ENCODE data around the gene NFIA.

NFIA gene

DNA sequence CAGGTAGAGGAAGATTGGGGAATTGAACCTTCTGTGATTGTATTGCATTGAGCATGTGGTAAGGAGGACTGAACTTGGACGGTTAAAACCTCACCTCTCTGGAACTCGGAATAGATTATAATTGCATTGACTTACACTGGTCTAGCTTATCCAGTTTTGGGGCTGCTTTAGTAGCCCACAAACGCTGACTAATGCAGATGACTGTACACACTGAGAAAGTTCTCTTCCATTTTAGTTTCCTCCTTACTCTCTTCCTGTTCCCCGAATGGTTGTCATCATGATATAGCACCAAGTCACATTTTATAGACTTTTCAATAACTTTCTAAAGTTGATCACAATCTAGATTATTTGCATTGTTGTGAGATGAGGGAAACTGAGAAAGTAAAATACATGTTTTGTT, 78.2 kb downstream of the NFIA start:
- DNase-seq = no peak

DNA sequence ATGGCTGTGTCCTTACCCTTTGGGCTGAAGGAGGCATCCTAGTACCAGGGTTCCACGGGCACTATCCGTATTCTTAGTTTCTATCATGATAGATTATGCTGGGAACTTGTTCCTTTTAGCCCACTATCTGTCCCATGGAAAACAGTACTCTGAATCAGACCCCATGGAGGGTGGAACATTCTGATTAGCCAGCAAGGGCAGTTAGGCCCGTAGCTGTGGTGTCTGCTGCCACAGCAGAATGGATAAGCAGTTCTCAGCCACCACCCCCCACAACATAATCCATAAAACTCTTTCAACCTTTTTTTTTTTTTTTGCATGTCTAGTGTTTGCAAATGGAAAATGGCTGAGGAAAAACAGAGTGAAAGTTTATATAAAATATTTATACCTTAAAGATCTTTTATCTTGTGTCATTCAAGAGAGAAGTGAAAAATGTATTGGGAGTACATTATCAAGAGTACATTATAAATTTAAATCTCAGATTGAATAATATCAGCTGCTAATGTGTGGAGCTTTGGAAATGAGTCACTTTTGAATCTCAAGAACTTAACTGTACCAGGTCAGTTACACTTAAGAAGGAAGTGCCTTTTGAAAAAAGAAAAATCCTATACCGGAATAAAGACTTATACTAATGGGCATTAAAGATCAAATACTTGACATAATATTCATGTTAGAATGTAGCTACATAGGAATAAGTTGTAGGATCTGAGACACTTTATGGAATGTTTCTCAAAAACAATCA, 80.3 kb downstream of the NFIA start:
- no peak for DNase-seq

DNA sequence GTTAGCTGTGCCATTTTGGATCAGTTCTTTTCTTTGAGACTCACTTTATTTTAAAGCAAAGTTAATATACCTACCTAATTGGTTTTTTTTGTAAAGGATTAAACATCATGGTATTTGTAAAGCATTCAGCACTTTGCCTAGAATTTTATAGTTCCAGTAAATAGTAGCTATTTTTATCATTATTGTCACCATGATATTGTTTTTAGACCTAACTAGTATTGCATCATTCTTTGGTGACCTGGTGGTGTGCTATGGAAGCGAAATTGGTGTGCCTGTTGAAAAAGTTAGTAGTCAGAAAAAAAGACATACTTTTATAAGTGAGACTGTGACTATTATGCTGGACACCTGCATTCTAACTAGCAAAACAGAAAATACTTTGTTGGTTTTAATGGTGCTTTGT, 81.0 kb downstream of the NFIA start:
- DNase-seq = no peak

DNA sequence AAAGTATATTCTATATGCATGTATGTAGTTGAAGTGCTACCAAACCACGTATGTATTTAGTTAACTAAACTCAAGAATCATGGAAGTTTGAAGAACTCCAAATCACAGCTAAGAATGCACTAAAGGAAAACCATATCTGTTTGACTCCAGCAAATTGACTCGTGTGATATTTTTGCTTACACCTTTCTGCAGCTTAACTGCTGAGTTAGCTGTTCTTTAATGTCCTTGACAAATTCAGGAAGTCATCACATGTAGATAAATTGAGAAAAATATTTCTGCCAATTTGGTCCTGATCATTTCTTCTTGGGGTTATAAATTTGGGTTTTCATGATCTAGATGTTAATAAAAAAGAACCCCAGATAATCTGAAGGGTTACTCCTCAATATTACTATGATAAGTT, 83.0 kb downstream of the NFIA start:
- DNase-seq = no peak

DNA sequence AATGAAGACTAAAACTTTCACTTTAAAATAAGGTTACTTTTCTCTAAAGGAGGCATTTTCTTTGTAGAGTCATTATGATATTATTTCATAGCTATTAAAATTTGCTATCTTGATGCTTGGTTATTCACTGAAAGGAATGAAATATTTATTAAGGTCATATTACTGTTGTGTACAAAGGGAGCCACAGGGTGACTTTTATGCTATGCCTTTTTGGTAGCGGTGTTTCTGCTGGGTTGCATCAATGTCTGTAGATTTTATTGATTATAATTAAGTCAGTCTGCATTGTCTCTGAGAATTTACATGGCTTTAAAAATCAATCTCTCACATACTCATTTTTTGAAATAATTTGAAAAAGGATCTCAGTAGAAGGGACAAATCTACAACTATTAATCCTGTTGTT, 84.9 kb downstream of the NFIA start:
- DNase-seq = no peak

DNA sequence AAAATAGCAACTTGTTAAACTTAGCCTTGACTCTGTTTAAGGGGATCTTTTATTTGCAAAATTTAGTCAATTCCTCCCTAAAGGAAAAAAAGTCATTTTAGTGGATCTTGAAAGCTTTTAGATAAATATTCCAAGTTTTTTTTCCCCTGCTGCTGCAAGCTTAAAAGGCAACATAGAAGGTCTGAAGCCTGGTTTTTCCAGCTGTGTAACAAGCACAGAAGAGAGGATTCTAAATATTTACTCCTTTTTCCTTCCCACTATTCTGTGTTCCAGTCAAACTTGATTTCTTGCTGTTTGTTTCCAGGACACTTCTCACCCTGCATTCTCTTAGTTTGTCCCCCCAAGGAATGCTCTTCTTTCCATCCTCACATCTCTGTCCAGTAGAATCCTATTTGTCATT, 86.7 kb downstream of the NFIA start:
- no peak for DNase-seq

DNA sequence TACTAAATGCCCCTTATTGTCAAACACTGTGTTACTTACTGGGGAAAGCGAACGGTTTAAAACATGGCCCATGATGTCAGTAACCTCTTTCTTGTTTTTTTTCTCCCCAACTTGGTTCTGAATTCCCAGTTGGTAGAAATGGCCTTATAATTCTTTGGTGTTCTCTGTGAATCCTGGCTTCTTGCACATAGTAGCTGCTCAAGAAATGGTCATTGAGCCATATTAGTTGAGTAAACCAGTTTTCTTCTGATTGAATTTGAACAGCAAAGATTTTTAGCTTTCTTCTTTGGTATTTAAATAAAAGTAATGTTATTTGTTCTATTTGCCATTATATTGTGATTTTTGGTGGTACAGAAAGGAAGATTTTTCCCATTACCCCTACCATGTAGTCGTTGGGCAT, 87.3 kb downstream of the NFIA start:
- no peak for DNase-seq

DNA sequence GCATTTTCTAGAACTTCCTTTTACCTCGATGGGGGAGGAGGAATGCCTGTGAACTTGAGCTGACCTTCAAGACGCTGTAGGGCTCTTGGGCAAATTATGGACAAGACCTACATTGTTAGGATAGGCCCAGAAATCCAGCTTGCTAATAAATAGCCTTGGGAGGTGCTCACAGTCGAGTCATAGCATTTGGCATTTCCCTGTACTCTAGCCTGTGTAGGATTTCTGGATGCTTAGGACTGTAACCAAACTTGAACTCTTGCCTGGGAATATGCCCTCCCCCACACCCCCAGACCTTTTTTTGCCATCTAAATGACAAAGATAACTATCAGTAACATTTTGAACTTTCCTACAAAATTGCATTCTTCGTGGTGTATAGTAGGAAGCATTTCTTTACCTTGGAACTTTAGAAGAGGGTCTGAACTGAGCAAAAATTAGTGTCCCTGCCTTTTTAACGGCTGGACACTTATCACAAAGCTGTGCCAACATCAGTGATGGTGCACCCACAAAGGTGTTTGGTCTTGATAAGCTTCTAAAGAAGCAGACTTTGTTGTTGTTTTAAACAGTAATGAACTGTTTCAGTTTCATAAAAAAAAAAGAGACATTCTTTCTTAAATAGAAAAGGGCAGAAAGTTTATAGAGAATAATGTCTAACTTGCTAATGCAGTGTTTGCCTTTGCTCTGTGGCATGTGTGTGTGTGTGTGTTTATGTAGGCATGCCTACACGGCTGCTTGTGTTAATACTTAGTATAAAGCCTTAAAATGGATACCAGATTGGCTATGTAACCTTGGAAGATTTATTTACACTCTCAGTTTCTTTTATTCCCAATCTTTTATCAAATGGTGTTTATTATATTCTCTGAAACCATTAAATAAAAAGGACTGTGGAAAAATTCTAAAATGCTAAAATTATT, 88.2 kb downstream of the NFIA start:
- DNase-seq = no peak

DNA sequence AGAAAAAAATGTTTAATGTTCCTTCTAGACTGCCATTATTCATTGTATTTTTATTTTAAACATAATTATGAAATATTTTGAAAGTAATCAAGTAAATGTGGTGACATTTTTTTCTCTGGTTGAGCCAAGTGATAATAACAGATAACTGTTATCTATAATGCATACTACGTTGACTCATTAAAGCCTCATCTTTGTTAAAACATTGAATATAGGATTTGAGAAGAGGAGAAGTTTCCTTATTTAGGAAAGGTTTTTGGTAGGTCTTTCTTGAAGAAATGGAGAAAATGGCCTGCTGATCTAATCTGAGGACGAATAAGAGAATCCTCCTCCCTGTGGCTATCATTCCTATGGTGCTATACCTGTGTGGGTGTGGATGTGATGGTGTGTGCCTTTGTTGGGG, 89.0 kb downstream of the NFIA start:
- DNase-seq = no peak

DNA sequence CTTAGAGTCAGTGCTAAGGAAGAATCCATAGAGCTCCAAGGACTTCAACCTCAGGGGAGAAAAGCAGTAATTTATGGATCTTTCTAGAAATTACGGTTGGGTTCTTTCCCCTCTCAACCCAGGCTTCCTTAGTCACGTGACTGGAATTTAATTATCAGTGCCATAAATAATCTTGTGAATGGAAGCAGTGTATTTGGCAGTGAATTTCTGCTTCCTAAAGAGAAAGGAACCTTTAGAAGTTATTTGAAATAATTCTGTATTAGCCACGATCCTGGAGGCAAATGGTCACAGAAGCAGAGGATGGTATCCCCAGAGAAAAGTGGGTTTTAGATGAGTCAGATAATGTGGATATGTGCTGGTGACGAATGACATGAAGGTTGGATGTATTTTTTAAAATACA, 89.6 kb downstream of the NFIA start:
- no peak for DNase-seq

DNA sequence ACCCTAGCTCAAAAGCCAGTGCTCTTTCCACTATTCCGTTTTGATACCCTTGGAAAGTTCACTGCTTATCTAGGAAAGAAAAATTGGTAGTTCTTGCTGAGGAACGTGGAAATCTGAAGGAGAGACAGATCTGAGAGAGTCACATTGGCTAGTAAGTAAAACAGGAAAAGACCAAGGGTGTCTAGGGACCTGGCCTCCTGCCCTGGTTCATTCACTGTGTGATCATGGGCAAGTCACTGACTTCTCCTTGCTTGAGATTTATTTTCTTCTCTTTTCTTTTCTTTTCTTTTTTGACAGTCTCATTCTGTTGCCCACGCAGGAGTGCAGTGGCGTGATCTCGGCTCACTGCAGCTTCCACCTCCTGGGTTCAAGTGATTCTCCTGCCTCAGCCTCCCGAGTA, 90.8 kb downstream of the NFIA start:
- no peak for DNase-seq

DNA sequence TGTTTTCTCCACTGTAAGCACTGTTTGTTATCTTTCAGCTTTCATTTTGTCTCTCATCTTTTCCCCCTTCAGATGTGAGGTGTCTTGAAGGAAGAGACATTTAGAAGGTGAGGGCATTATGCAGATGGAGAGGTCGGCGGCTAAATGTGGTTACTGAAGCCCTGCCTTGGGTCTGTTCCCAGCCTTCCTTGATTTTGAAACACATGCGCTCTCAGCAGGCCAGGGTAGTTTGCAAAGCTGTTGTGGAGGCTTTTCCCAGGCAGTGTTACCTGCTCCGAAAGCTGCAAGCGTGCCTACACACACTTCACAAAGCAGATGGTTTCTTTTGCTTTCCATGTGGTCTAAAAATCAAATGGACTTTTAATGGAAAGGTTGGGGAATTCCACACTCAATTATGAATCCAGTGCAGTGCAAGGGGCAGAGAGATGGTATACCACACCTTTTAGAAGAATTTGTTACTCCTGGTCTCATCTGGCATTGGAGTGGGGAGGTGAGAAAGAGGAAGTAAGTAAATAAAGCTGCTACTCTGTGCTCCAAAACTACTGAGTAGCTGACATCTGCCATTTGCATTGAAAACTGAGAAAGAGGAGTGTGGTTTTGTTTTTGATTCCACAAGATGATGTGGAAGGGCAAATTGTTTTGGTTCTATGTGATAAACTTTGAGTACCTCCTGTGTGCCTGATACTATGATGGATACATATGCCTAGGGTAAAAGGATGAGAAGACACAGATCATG, 91.9 kb downstream of the NFIA start:
- no peak for DNase-seq

DNA sequence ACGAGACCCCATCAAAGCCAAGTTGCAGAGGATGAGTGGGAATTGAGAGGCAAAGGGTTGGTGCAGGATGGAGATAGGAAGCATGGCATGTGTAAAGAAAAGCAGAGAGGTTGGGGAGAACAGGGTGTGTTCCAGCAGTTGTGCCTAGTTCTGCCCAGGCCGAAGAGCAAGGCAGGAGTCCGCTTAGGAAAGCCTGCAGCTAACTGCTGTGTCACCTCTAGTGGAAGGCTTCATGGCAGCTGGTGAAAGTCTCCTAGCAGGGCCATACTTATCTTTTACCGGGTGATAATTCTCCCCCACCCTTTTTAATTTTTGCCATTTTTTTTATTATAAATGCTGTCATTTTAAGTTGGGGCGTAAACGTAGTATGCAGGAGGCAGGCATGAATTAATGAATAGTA, 93.6 kb downstream of the NFIA start:
- DNase-seq = no peak

DNA sequence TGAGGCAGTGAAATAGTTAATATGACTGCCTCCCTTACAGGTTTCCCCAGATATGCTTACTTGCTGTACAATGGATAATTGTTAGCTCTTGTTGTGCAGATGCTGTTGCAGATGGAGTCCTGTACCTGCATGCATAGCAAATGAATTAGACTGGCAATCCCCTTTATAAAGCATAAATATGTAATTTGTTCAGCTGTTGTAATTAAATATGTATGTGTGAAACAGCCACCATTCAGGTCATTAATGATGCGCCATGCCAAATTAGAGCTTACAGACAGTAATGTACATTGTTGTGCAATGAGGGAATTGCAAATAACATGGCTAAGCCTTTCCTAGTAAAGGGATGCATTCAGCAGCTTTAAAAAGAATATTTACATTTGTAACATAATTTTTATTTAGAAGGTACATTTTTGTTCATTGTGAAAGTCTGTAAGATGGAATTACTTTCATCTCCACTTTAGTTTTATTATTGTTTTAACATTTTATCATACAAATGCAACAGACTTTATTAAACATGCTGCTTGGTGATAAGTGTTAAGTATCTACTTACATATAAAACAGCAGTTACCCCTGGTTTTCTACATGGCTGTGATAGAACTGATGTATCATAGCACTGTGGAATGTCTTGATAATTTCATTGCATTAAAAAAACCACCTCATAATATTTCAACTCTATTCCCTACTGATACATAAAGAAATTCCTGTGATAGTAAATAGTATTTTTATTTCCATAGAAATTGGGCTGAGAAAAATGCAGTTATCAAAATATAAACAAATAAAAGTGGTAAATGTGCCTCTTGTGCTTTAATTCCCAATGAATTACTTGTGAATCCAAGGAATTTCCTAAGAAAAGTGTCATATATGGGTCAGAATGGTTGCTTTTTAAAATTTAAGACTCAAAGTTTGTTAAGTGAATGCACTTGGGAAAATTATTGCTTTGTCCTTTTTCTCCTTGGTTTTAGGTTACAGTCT, 99.0 kb downstream of the NFIA start:
- DNase-seq = no peak

DNA sequence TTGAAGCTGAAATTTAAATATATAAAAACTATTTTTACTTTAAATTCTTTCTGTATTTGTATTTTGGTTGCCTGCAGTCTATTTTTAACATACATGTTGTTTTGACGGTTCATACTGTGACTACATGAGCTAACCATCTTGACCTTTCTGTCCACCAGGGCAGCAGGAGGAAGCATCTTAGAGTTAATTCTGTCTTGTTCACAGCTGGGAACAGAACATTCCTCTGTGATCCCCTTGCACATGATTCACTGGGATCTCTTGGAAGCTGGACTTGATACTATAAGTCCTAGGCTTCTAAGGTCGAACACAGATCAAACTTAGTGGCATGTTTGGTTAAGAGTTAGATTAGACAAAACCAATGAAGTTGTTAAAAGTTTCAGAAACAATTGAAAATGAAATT, 99.7 kb downstream of the NFIA start:
- no peak for DNase-seq

DNA sequence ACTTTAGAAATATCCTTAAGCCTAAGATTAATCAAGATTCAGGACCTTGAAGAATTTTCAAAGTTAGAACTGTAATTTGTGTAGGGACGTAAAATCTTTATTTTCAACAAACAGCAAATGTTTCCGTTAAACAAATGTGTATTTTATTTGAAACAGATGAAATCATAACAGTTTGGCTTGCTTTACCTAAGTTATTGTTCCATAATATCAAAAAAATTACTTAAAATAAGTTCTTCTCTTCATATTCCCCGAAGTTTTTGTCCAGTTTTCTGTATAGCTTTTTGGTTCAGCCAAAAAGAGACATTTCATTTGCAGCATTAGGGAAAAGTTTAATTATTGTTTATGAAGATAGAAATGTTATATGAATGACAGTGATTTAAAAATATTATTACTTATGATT, 100.1 kb downstream of the NFIA start:
- DNase-seq = no peak

DNA sequence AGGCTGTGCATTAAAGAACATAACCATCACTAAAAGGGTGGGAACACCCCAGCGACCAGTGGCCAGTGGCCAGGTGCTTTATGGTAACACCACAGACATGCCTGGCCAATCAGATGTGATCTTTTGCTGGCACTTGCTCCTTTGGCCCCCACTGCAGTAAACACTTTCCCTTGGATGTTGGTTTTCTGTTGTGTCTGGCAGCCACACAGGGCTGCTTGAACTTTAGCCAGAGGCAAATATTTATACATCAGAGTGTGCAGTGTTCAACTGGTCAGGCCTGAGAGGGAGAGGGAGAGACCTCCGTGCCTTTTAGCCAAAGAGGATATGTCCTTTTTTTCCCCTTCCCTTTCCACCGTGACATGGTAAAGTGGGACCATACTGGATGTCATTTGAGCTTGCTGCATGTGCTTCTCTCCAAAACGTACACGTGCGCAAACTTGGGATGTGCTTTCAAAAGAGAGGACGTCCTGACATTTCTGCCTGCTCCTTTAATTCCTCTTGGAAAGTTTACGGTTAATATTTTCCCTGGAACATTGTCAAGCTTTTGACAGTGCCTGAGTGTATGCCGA, 101.2 kb downstream of the NFIA start:
- no peak for DNase-seq

DNA sequence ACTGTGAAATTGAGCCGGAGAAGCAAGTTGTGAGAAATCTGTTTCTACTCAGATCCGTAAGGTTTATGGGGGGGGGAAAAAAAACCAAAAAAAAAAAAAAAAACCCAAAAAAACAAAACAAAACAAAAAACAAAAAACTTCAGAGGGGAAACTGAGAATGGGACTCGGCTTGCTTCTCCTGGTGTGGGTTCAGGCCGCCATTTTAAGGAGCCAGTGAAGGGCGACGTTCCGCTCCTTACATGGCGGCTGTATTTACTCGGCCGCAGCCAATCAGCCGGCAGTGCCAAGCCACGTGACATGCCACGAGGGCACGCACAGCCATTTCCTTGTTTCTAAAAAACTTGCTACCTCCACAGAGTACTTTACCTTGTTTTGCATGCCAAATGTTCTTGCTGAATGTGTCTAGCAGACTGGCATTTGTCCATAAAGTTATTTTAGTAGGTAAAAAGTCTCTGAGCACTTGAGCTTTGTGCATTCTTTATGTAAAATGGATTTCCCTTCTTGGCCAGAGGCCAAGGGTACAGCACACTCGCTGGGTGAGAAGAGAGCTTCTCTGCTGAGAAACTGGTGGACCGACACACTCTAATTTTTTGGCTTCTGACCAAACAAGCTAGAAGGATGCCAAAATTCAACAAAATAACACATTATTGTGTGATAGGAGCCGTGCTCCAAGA, 101.8 kb downstream of the NFIA start:
- DNase-seq = no peak

DNA sequence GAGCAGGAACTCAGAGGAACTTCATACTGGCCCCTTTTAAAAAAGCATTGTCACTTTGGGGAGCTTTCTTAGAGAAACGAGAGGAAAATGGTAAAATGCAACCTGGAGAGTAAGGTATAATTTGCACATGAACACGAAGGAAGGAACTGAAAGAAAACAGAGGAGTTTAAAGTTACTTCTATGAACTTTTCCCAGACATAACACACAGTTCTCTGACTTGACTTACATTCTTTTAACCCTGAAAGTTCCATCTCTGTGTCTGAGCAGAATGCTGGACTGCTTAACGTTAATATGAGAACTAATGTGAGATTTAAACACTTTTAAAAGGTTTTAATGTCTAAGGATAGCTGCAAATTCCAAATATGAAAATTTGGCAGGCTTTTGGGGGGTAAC, 102.3 kb downstream of the NFIA start:
- no peak for DNase-seq

DNA sequence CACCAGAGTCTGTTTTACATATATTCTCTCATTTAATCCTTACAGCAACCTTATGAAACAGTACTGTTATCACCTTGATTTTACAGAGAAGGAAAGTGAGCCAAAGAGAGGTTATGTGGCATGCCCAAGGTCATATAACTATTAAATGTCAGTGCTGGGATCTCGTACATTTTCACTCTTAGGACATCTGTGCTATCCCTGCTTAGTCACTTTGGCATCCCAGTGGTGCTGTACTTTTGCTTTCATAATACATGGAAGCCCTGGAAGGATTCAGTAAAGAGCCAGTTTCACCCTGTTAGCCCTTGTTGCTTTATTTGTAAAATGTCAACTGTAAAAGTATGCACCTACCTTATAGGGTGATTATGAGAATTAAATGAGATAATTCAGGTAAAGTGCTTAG, 104.4 kb downstream of the NFIA start:
- no peak for DNase-seq

DNA sequence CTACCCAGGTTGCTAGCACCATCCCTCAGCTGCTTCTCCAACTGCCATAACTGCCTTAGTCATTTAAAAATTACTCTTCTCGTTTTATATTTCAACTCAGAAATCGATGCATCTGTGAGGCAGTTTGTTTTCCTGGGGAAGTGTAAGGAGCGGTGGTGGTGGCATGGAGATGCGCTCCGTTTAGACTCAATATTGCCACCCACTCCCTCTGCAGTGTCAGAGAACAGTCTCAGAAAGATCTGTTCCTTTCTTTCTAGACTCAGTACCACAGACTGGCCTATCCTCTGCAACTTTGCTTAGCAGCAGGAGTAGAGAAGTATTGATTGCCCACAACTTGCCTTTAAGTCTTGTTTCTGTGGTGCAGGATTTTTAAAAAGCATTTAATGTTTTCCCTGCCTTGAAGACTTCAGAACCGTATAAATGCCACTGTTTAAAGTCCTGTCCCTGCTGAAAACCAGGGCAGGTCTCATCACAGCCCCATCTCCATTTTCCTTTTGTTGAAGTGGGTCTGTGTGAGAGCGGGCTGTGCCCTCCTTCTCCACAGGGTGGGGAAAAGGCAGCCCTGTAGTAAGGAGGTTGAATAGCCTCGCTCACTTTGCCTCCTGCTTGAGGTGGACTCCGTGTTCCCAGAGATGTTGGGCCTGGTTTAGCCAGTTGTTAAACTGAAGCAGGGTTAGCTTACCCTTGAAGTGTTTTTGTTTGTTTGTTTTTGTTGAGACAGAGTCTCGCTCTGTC, 105.2 kb downstream of the NFIA start:
- DNase-seq = no peak

Data from CD4-positive, alpha-beta T cell treated with Interleukin-10 for 1 hour (primary cell).